ENCODE results near the gene CDC7. TPM values are rescaled to one million over a fixed set of nuclear protein-coding genes. Genes with fewer than 3 reads are reported as not detected.
"Not testable (repeated sequence)": the region's sequence is repeated elsewhere in the genome, so short reads cannot be mapped to it uniquely, and the experiment has no call there.

The CDC7 gene
- 30.8 TPM for polyA plus RNA-seq (2013, experiment 1 of 2)
- polyA plus RNA-seq (2013, experiment 2 of 2) = 32.2 TPM

DNA sequence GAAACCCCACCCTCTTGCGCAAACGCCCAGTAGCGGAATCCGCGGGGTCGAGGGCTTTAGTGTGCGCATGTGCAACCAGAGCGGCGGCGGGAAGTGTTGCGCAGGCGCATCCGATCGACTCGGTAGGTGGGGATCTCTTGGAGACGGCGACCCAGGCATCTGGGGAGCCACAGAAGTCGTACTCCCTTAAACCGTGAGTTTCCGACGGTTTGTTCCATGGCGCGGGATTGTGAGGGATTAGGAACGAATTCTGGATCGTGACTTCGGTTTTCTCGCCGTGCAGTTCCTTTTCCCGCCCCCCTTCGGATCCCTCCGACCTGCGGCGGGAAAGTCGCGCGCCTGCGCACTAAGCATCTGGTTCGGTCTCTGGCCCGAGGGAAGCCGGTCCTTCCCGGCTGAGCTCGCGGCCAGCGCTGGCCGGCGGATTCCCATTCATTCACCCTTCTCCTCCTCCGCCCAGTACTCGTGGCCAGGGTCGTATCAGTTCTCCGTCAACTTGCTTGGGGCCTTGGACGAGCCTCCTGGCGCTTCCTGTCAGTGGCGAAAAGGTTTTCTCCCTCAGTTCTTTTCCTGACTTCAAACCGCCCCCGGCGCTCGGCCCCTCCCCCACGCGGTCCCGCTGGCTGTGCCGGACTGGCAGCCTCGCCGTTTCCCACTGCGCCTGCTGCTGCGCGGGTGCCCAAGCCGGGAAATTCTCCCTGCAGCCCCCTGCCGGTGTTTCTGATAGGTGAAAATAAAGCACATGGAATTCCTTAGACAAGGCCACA is at the start of gene CDC7:
TSS of gene CDC7 (plus strand) at position 96 of the 767 bp plus-strand sequence. CDS start 866 bp downstream, outside the sequence.
- WGBS = under 1% methylated on average over 68 of the region's 68 CpGs
- peaks cover 44% of the 10 kb centered on the region for H3K4me1 ChIP-seq (ENCODE audit: insufficient read depth, low read length)
- no peaks in the 10 kb centered on the region for H3K9me3 ChIP-seq (ENCODE audit: insufficient read depth, low read depth, low read length)
- H3K9ac ChIP-seq (ENCODE audit: low read depth, low read length) = peak within 1 kb of the TSS; percentile 98
- no peaks in the 10 kb centered on the region for H3K27me3 ChIP-seq (ENCODE audit: insufficient read depth, low read length)
- peak within 1 kb of the TSS; percentile 98 for H3K27ac ChIP-seq (ENCODE audit: low read depth, low read length)
- H3K36me3 ChIP-seq (ENCODE audit: insufficient read depth, low read length) = peaks cover 6% of the 10 kb centered on the region
- H3K4me3 ChIP-seq (ENCODE audit: low read length) = peak within 1 kb of the TSS; percentile 78

DNA sequence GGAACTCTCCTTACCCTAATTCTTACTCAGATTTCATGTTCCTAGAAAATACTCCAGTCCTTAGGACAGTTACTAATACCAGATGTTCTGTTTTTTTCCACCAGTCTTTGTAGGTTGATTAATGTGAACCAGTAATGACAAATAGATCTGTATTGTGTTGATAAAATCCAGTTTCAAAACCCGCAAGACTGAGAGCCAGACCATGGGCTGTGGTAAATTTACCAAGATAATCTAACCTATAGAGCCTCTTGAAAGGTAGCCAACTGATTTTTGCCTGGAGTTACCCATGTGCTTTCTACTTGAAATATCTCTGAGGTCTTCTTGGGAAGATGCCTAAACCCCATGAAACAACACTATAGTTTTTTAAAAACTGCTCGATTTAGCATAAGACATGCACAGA is 46.5 kb upstream of the CDC7 start:
- no peak overlapping the region for H3K27ac ChIP-seq (ENCODE audit: low read depth, low read length)
- WGBS = 97% methylated on average over 2 of the region's 2 CpGs
- no peak overlapping the region for H3K4me3 ChIP-seq (ENCODE audit: low read length)
- H3K36me3 ChIP-seq (ENCODE audit: insufficient read depth, low read length) = no peaks in the 10 kb centered on the region
- H3K4me1 ChIP-seq (ENCODE audit: insufficient read depth, low read length) = no peaks in the 10 kb centered on the region
- H3K9ac ChIP-seq (ENCODE audit: low read depth, low read length) = no peak overlapping the region
- no peaks in the 10 kb centered on the region for H3K9me3 ChIP-seq (ENCODE audit: insufficient read depth, low read depth, low read length)
- H3K27me3 ChIP-seq (ENCODE audit: insufficient read depth, low read length) = no peaks in the 10 kb centered on the region

DNA sequence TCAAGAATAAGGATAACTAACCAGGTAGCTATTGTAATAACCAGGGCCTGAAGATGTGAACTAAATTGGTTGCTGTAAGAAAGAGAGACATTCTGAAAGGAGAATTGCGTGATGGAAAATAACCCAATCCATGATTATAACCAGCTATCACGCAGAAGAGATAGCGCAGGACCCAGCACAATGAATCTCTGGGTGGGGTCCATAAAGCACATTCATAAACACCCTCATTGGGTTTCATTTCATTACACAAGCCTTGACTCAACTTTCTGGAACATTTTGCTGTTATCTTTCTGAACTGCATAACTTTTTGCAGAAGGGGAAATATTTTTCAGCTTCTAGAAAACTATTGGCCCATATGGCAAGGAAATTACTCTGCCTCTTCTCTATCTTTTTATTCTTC is 45.3 kb upstream of the CDC7 start:
- WGBS = 83% methylated on average over 3 of the region's 3 CpGs
- Histone ChIP-seq H3K4me3 (ENCODE audit: low read length) (no peak overlapping the region), H3K27me3 (ENCODE audit: insufficient read depth, low read length) (no peaks in the 10 kb centered on the region), H3K9ac (ENCODE audit: low read depth, low read length) (no peak overlapping the region), H3K36me3 (ENCODE audit: insufficient read depth, low read length) (no peaks in the 10 kb centered on the region), H3K27ac (ENCODE audit: low read depth, low read length) (no peak overlapping the region), H3K4me1 (ENCODE audit: insufficient read depth, low read length) (no peaks in the 10 kb centered on the region), H3K9me3 (ENCODE audit: insufficient read depth, low read depth, low read length) (no peaks in the 10 kb centered on the region)

DNA sequence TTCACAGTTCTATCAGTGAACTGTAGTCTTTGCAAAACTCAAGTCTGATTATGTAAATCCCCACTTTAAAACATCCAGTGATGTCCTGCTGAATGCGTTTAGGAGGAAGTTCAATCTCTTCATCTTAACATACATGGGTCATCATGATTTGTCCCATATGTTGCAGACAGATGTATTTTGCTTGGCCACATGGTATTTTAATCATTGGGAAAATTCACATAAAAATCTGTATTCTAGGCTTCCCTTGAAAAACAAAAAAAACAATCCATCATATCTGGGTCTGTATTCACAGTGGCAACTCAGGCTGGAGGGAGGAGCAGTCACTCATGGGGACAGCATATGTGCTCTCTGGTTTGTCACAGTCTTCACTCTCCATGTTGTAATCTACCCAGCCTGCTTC is 44.8 kb upstream of the CDC7 start:
- no peak overlapping the region for H3K9ac ChIP-seq (ENCODE audit: low read depth, low read length)
- 93% methylated on average over 1 of the region's 1 CpG for WGBS
- no peaks in the 10 kb centered on the region for H3K4me1 ChIP-seq (ENCODE audit: insufficient read depth, low read length)
- no peak overlapping the region for H3K4me3 ChIP-seq (ENCODE audit: low read length)
- no peak overlapping the region for H3K27ac ChIP-seq (ENCODE audit: low read depth, low read length)
- H3K36me3 ChIP-seq (ENCODE audit: insufficient read depth, low read length) = no peaks in the 10 kb centered on the region
- H3K27me3 ChIP-seq (ENCODE audit: insufficient read depth, low read length) = no peaks in the 10 kb centered on the region
- H3K9me3 ChIP-seq (ENCODE audit: insufficient read depth, low read depth, low read length) = no peaks in the 10 kb centered on the region

DNA sequence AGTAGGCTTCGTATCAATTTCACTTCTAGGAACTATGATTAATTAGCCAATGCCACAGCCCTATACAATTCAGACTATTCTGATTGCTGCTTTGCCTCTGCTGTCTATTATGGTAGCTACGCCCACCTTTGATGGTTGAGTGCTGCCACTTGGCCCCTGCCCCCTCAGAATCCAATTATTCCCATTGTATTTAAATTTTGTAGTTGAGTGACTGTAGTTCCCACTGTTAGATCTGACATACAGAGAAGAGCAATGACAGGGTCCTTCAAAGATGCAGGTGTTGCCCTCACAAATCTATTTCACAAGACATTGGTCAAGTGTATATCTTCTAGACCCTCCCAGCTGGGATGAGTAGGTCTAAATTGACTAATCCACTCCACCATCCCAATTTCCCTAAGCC is 35.3 kb upstream of the CDC7 start:
- 93% methylated on average over 2 of the region's 2 CpGs for WGBS

DNA sequence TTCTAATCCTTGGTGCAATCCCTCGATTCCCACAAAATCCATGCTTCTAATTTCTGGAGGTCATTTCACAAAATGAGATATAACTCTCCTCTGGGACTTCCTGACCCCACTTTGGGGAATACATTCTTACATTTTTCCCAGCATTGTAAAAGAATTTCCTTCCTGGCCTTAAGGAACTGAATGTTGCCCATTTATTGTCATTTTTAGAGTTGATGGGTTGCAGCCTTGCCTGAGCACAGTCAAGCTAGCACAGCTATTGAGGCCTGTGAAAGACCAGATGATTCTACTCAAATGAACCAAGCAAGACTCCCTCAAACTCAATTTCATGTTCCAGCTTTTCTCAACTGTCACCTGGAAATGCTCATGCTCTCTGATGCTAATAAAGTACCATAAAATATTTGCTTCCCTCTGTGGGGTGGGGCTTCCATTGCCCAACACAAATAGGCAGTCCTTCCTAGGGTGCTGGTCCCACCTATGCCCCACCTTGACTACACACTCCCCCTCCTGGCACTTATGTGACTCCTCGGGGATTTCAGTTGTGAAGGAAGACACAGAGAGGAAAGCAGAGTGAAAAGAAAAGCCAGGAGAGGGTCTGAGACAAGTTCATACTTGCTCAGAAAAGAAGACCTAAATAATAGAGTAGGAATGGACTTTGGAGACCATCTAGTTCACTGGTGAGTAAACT is 24.0 kb upstream of the CDC7 start:
- Histone ChIP-seq H3K9ac (ENCODE audit: low read depth, low read length) (no peak overlapping the region), H3K4me1 (ENCODE audit: insufficient read depth, low read length) (no peaks in the 10 kb centered on the region), H3K9me3 (ENCODE audit: insufficient read depth, low read depth, low read length) (no peaks in the 10 kb centered on the region), H3K27me3 (ENCODE audit: insufficient read depth, low read length) (no peaks in the 10 kb centered on the region), H3K36me3 (ENCODE audit: insufficient read depth, low read length) (no peaks in the 10 kb centered on the region), H3K27ac (ENCODE audit: low read depth, low read length) (no peak overlapping the region), H3K4me3 (ENCODE audit: low read length) (no peak overlapping the region)
- WGBS = 91% methylated on average over 2 of the region's 2 CpGs

More for the DNA sequence above, 35.3 kb upstream of the CDC7 start:
- H3K9me3 ChIP-seq (ENCODE audit: insufficient read depth, low read depth, low read length); H3K27me3 ChIP-seq (ENCODE audit: insufficient read depth, low read length); H3K27ac ChIP-seq (ENCODE audit: low read depth, low read length); H3K4me1 ChIP-seq (ENCODE audit: insufficient read depth, low read length); H3K4me3 ChIP-seq (ENCODE audit: low read length); H3K36me3 ChIP-seq (ENCODE audit: insufficient read depth, low read length); H3K9ac ChIP-seq (ENCODE audit: low read depth, low read length): not testable (repeated sequence)

DNA sequence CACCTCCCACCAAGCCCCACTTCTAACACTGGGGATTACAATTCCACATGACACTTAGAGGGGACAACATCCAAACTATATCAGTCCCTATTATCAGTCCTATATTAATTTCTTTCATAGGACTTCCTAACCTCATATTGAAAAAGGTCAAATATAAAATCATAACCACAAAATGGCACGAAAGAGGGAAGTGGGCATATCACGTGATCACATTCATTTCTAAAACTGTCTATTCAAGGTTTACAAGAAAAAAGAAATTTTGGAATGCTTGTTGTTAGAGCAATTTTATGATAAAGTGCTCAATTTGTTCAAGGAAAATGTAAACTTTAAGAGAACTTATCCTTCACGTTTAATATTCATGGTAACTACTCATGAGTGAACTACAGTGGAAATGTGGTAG is 13.2 kb upstream of the CDC7 start:
- H3K9ac ChIP-seq (ENCODE audit: low read depth, low read length) = no peak overlapping the region
- 0 out of 2 replicates have a peak, but pooled peaks cover 9% of the 10 kb centered on the region for H3K9me3 ChIP-seq (ENCODE audit: insufficient read depth, low read depth, low read length)
- no peak overlapping the region for H3K27ac ChIP-seq (ENCODE audit: low read depth, low read length)
- no peaks in the 10 kb centered on the region for H3K4me1 ChIP-seq (ENCODE audit: insufficient read depth, low read length)
- H3K4me3 ChIP-seq (ENCODE audit: low read length) = no peak overlapping the region
- no peaks in the 10 kb centered on the region for H3K27me3 ChIP-seq (ENCODE audit: insufficient read depth, low read length)
- no peaks in the 10 kb centered on the region for H3K36me3 ChIP-seq (ENCODE audit: insufficient read depth, low read length)
- WGBS = 100% methylated on average over 3 of the region's 3 CpGs

DNA sequence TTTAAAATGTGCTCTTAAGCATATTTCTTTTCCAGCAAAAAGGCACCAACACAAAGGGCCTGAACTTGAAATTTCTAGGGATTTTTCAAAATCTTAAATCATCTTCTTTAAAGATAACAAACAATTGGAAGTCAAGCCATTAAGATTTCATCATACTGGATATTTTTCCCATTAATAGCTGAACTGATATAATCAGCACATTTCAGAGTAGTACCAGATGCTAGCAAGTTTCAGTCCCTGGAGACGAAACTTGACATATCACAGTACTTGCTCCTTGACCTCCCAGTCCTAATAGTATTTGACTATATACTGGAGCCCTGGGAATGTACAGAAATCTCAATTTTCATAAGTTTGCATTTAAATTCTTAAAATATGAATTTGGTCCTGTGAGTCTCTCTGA is 10.2 kb upstream of the CDC7 start:
- Histone ChIP-seq H3K9me3 (ENCODE audit: insufficient read depth, low read depth, low read length) (no peaks in the 10 kb centered on the region), H3K27me3 (ENCODE audit: insufficient read depth, low read length) (no peaks in the 10 kb centered on the region), H3K36me3 (ENCODE audit: insufficient read depth, low read length) (no peaks in the 10 kb centered on the region), H3K27ac (ENCODE audit: low read depth, low read length) (no peak overlapping the region), H3K9ac (ENCODE audit: low read depth, low read length) (no peak overlapping the region), H3K4me1 (ENCODE audit: insufficient read depth, low read length) (no peaks in the 10 kb centered on the region), H3K4me3 (ENCODE audit: low read length) (no peak overlapping the region)
- 93% methylated on average over 1 of the region's 1 CpG for WGBS

DNA sequence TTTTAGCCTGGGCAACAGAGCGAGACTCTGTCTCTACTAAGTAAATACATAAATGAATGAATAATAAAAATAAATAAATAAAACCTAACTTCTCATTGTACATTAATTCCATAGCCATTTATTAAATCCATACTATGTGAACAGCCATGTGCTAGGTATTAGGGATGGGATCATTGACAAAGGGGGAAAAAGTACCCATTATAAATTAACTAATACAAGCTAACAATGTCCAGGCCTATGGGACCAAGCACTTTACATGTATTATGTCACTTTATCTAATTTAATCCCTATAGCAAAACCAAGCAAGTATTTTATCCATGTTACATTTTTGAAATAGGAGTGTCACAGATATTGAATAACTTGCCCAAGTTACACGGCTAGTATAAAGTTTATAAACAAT is 2.6 kb upstream of the CDC7 start:
- Histone ChIP-seq H3K27me3 (ENCODE audit: insufficient read depth, low read length) (no peaks in the 10 kb centered on the region), H3K4me3 (ENCODE audit: low read length) (no peak overlapping the region), H3K9me3 (ENCODE audit: insufficient read depth, low read depth, low read length) (no peaks in the 10 kb centered on the region), H3K27ac (ENCODE audit: low read depth, low read length) (no peak overlapping the region), H3K9ac (ENCODE audit: low read depth, low read length) (no peak overlapping the region), H3K4me1 (ENCODE audit: insufficient read depth, low read length) (peaks cover 23% of the 10 kb centered on the region), H3K36me3 (ENCODE audit: insufficient read depth, low read length) (no peaks in the 10 kb centered on the region; the same call in 1 of the 2 replicates)
- 95% methylated on average over 1 of the region's 2 CpGs for WGBS

DNA sequence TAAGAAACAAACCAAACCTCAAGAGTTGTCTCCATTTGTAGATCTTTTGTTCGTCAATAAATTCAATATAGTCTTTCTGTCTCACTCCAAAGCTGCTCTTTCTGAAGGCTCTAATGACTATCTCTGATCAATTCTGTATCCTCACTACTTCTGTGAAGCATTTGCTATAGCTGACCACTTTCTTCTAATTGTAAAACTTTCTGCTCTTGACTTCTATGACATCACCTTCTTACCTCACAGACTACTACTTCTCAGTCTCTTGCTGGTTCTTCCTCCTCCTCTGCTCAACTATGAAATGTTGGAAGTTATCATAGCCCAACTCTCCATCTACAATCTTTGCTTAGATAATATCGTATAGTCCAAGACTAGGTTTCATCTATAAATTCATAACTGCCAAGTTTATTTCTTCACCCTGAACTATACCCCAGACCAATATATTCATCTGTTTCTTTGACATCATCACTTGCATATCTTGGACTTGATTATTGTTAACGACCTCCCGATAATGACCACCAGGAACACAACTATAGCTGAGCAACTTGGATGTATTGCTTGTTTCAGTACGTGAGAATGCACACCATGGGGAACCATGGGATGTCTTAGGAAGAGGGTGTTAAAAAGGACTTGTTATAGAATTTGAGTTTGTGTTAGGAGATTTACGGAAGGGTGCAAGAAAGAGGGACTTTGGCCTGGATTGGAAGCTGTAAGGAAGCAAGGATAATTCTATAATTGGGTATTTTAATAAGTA is 2.0 kb upstream of the CDC7 start:
- no peaks in the 10 kb centered on the region for H3K9me3 ChIP-seq (ENCODE audit: insufficient read depth, low read depth, low read length)
- no peaks in the 10 kb centered on the region; the same call in 1 of the 2 replicates for H3K36me3 ChIP-seq (ENCODE audit: insufficient read depth, low read length)
- no peaks in the 10 kb centered on the region for H3K27me3 ChIP-seq (ENCODE audit: insufficient read depth, low read length)
- H3K4me1 ChIP-seq (ENCODE audit: insufficient read depth, low read length) = peaks cover 27% of the 10 kb centered on the region
- no peak overlapping the region for H3K27ac ChIP-seq (ENCODE audit: low read depth, low read length)
- WGBS = 96% methylated on average over 6 of the region's 6 CpGs
- no peak overlapping the region for H3K4me3 ChIP-seq (ENCODE audit: low read length)
- no peak overlapping the region for H3K9ac ChIP-seq (ENCODE audit: low read depth, low read length)

DNA sequence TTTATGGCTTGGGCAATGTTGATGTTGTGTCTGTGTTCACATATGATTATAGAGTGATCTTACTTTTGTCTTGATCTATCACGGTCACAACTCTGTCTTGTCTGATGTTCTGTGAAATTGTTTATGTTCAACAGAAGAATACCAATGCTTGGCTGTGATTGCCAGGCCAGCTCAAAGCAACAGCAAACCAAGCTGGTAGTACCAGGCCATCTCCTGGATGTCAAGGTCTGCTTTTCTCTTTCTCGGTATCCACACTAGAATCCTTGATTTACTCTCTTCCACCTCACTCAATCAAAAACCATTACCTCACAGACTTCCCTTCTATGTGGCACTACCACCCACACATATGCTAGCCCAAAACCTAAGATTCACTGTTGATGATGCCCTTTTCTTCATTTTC is 1.3 kb upstream of the CDC7 start:
- H3K36me3 ChIP-seq (ENCODE audit: insufficient read depth, low read length) = no peaks in the 10 kb centered on the region; the same call in 1 of the 2 replicates
- no peak overlapping the region for H3K4me3 ChIP-seq (ENCODE audit: low read length)
- 98% methylated on average over 2 of the region's 2 CpGs for WGBS
- no peak overlapping the region for H3K9ac ChIP-seq (ENCODE audit: low read depth, low read length)
- H3K4me1 ChIP-seq (ENCODE audit: insufficient read depth, low read length) = peaks cover 28% of the 10 kb centered on the region
- H3K27me3 ChIP-seq (ENCODE audit: insufficient read depth, low read length) = no peaks in the 10 kb centered on the region
- H3K9me3 ChIP-seq (ENCODE audit: insufficient read depth, low read depth, low read length) = no peaks in the 10 kb centered on the region
- H3K27ac ChIP-seq (ENCODE audit: low read depth, low read length) = no peak overlapping the region
